Spleen (tissue), 7 donors: ENCODE data around the gene UGDH.

Source experiments
- POLR2A ChIP-seq, 3 donors: fragments of 450-650 bp; IDR thresholded peaks; one replicate each; pipeline ENCODE4 v1.5.1; 2017; ENCODE audit warnings: antibody characterized with exemption in 3 of 3, mild to moderate bottlenecking in 1 of 3
- TF ChIP-seq, protein P1 (sequence below), 11 experiments: fragments of 200-600 bp in 7 of 11; fragments of 450-650 bp in 4 of 11; sonication (generic) in 4 of 11; IDR thresholded peaks in 8 of 11; conservative IDR thresholded peaks in 3 of 11; 1 replicate in 7 of 11; 2 replicates in 4 of 11; pipeline versions ENCODE4 v1.4.0 to v1.8.0; 2016 to 2021; ENCODE audit warnings: antibody characterized with exemption in 11 of 11, inconsistent platforms in 4 of 11, mild to moderate bottlenecking in 1 of 11
- donor health status: DM: no; HTN: no; CAD: no; lungs with moderate emphysema.
- donor health status: DM: no; HTN: no; CAD: no.
- donor health status: DM: no; HTN: no; CAD: no.

DNA sequence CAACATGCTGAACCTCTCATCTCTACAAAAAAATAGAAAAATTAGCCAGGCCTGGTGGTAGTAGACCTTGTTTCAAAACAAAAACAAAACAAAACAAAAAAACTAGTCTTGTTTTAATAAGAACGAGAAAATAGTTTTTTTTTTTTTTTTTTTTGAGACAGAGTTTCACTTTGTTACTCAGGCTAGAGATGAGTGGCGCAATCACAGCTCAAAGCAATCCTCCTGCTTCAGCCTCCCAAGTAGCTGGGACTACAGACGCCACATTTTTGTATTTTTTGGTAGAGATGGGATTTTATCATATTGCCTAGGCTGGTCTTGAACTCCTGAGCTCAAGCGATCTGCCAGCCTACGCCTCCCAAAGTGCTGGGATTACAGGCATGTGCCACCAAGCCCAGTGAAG is 47.7 kb upstream of the UGDH start:
- no peak for TF ChIP-seq POLR2A (IDR thresholded peaks at IDR 0.05)
- TF ChIP-seq, protein P1, sequence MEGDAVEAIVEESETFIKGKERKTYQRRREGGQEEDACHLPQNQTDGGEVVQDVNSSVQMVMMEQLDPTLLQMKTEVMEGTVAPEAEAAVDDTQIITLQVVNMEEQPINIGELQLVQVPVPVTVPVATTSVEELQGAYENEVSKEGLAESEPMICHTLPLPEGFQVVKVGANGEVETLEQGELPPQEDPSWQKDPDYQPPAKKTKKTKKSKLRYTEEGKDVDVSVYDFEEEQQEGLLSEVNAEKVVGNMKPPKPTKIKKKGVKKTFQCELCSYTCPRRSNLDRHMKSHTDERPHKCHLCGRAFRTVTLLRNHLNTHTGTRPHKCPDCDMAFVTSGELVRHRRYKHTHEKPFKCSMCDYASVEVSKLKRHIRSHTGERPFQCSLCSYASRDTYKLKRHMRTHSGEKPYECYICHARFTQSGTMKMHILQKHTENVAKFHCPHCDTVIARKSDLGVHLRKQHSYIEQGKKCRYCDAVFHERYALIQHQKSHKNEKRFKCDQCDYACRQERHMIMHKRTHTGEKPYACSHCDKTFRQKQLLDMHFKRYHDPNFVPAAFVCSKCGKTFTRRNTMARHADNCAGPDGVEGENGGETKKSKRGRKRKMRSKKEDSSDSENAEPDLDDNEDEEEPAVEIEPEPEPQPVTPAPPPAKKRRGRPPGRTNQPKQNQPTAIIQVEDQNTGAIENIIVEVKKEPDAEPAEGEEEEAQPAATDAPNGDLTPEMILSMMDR (IDR thresholded peaks at IDR 0.05 in 8 of 11, conservative IDR thresholded peaks at IDR 0.05 in 3 of 11): no peak
